Mucosa of descending colon (tissue), 3 donors: Measurements from ENCODE around the gene KRTAP10-4. TPM values are rescaled to one million over a fixed set of nuclear protein-coding genes. Genes with fewer than 3 reads are reported as not detected.

Experiments
- ATAC-seq: fragments of 200-7000 bp; cut with Tn5 transposase; one replicate; pipeline ENCODE4 v1.9.1; 2020; ENCODE audit warnings: mild to moderate bottlenecking, moderate library complexity
- DNase-seq, 3 donors: peaks; one replicate each; pipeline ENCODE4 v3.0.0-alpha.2; 2020
- H3K36me3 ChIP-seq: fragments of 200-600 bp; one replicate; pipeline ENCODE4 v1.8.0; 2021; ENCODE audit warnings: low read depth, mild to moderate bottlenecking
- H3K4me1 ChIP-seq: fragments of 200-600 bp; one replicate; pipeline ENCODE4 v1.8.0; 2021; ENCODE audit warnings: low read depth, mild to moderate bottlenecking
- H3K4me3 ChIP-seq: fragments of 200-600 bp; one replicate; pipeline ENCODE4 v1.8.0; 2021; ENCODE audit warnings: mild to moderate bottlenecking
- H3K9me3 ChIP-seq: fragments of 200-600 bp; one replicate; pipeline ENCODE4 v1.8.0; 2021; ENCODE audit warnings: mild to moderate bottlenecking
- intact Hi-C, 2 donors: fragments of 100-400 bp; cut with DNase I in 1 of 2; cut with micrococcal nuclease in 1 of 2; formaldehyde crosslinking; loops; one replicate each; pipeline versions ENCODE4 v1.11.0 to v1.11.1; 2022; cut with DNase I, micrococcal nuclease
- total RNA-seq, 3 donors: library from RNA; stranded (reverse); fragmentation: NEBNext Ultra II Directional in 2 of 3; extraction: Animal tissue kit (Norgen Biotek cat#: 25700) in 2 of 3; gene quantifications; one replicate each; pipeline versions ENCODE4 v1.2.1 to v1.2.4, GENCODE V29; 2021 to 2023
- TF ChIP-seq, protein P1 (sequence below): fragments of 200-600 bp; IDR thresholded peaks from one replicate; pipeline ENCODE4 v1.8.0; 2022; ENCODE audit warnings: antibody characterized with exemption, mild to moderate bottlenecking
- donor health status: DM: no; HTN: no; CAD: no; lungs with moderate emphysema.
- donor health status: DM: no; HTN: no; CAD: no.
- donor health status: DM: no; HTN: yes; CAD: no.

KRTAP10-4 gene
- total RNA-seq, 3 donors from 2014 or later: not detected

DNA sequence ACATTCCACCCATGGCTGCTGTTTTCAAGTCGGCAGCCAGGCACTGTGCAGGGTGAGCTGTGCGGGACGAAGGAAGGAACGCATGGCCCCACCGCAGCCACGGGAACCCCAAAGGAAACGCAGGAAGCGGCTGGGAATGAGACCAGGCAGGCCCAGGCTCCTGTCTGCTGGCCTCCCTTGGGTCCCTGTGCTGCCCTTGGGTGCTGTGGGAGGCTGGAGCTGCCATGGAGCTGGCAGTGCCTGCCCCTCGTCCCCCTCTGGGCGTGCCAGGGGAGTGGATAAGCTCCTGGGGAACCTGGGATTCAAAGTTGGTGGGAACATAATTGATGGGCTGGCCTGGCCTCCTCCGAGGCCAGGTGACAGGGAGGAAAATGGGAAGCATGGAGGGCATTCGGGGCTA is 5.3 kb upstream of the KRTAP10-4 start:
- no peaks in the 10 kb centered on the region for H3K4me1 ChIP-seq
- TF ChIP-seq, protein P1, sequence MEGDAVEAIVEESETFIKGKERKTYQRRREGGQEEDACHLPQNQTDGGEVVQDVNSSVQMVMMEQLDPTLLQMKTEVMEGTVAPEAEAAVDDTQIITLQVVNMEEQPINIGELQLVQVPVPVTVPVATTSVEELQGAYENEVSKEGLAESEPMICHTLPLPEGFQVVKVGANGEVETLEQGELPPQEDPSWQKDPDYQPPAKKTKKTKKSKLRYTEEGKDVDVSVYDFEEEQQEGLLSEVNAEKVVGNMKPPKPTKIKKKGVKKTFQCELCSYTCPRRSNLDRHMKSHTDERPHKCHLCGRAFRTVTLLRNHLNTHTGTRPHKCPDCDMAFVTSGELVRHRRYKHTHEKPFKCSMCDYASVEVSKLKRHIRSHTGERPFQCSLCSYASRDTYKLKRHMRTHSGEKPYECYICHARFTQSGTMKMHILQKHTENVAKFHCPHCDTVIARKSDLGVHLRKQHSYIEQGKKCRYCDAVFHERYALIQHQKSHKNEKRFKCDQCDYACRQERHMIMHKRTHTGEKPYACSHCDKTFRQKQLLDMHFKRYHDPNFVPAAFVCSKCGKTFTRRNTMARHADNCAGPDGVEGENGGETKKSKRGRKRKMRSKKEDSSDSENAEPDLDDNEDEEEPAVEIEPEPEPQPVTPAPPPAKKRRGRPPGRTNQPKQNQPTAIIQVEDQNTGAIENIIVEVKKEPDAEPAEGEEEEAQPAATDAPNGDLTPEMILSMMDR: no peak
- ATAC-seq: no peak
- H3K4me3 ChIP-seq: no peak overlapping the region
- intact Hi-C loops: no loop called here
- no peaks in the 10 kb centered on the region for H3K9me3 ChIP-seq
- no peaks in the 10 kb centered on the region for H3K36me3 ChIP-seq
- DNase-seq: no peak

DNA sequence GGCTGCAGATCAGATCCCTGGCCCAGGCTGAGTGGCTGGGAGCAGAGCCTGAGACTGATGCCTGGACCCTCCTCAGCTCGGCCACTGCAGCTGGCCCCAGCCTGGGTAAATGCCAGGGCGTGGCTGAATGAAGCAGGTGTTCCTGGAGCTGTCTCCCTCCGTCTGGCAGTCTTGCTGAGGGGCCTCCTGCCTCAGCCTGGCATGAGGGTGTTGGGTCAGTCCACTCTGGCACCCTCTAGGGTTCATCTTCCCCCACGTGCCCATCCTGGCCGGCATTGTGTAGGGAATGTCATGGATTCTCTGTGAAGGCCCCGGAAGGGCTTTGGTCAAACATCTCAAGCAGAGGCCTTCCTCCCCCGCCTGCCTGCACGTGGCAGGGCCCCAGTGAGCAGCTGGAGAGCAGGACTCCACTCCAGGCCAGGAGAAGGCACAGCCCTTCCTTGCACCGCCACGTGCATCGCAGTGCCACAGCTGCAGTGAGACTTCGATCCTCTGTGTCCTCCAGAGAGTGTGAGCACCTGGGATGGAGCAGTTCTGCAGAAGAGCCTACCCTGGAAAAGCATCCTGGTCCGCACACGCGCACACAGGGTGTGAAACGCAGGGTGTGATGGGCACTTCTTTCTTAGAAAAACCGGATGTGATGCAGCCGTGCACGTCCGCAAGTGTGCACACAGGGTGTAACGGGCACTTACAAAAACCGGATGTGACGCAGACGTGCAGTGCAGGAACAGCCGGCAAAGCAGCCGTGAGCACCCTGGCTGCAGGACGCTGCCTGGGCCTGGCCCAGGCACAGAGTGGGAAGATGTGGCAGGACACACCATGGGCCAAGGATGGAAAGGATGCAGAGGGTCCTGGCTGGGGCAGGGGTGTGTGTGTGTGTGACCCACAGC is 4.6 kb upstream of the KRTAP10-4 start:
- TF ChIP-seq, protein P1: no peak
- DNase-seq (no peak), ATAC-seq (peak; percentile 29)
- Histone ChIP-seq H3K9me3 (no peaks in the 10 kb centered on the region), H3K4me1 (no peaks in the 10 kb centered on the region), H3K36me3 (no peaks in the 10 kb centered on the region), H3K4me3 (no peak overlapping the region)
- intact Hi-C loops: no loop called here

GRCh38 chr21:44569861-44570517 is 3.5 kb upstream of the KRTAP10-4 start:
- intact Hi-C loops: no loop called here
- Histone ChIP-seq H3K9me3 (no peaks in the 10 kb centered on the region), H3K4me3 (no peak overlapping the region), H3K4me1 (peaks cover 7% of the 10 kb centered on the region), H3K36me3 (no peaks in the 10 kb centered on the region)
- no peak for DNase-seq
- no peak for ATAC-seq
- TF ChIP-seq, protein P1: no peak

DNA sequence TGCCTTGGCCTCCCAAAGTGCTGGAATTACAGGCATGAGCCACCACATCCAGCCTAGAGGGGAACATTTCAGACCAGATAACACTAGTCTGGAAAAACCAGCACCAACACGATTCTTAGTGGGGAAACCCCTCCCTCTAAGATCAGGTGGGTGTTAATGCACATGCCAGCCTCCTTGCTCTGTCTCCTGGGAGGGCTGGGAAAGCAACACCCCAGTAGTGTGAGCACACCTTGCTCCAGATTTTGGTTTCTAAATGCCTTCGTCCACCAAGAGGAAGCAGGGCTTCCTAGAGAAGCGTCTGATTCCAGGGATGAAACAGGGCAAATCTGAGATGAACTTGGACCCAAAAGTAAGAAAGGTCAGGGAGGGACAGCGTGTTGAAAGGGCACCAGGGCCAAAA is 2.2 kb upstream of the KRTAP10-4 start:
- H3K4me1 ChIP-seq: peaks cover 7% of the 10 kb centered on the region
- TF ChIP-seq, protein P1: no peak

GRCh38 chr21:44571844-44572782 is 1.4 kb upstream of the KRTAP10-4 start:
- Histone ChIP-seq H3K9me3 (peaks cover 3% of the 10 kb centered on the region), H3K4me1 (peaks cover 7% of the 10 kb centered on the region), H3K4me3 (no peak overlapping the region), H3K36me3 (no peaks in the 10 kb centered on the region)
- no peak for DNase-seq
- intact Hi-C loops: no loop called here
- TF ChIP-seq, protein P1: no peak
- ATAC-seq: no peak

More for the DNA sequence above, 2.2 kb upstream of the KRTAP10-4 start:
- ATAC-seq (no peak), DNase-seq (no peak)
- Histone ChIP-seq H3K9me3 (no peaks in the 10 kb centered on the region), H3K4me3 (no peak overlapping the region), H3K36me3 (no peaks in the 10 kb centered on the region)
- intact Hi-C loops: no loop called here
